RPMI7951 (cell line): ENCODE measurements around the gene PRIM2. TPM values are rescaled to one million over a fixed set of nuclear protein-coding genes. Genes with fewer than 3 reads are reported as not detected.
"Not testable (repeated sequence)": the region's sequence is repeated elsewhere in the genome, so short reads cannot be mapped to it uniquely, and the experiment has no call there.

ENCODE experiments used
- DNase-seq: peaks from one replicate; pipeline ENCODE4 v3.0.0-alpha.2; 2012; ENCODE audit warnings: low read depth
- total RNA-seq: library from RNA; depleted of rRNA; stranded (reverse); fragments of >200 nt; shearing (Covaris generic); gene quantifications from 2 replicates; pipeline ENCODE4 v1.2.3, GENCODE V29; 2014

The PRIM2 gene
- total RNA-seq, 1 experiment from 2014 or later = 60.8 TPM

DNA sequence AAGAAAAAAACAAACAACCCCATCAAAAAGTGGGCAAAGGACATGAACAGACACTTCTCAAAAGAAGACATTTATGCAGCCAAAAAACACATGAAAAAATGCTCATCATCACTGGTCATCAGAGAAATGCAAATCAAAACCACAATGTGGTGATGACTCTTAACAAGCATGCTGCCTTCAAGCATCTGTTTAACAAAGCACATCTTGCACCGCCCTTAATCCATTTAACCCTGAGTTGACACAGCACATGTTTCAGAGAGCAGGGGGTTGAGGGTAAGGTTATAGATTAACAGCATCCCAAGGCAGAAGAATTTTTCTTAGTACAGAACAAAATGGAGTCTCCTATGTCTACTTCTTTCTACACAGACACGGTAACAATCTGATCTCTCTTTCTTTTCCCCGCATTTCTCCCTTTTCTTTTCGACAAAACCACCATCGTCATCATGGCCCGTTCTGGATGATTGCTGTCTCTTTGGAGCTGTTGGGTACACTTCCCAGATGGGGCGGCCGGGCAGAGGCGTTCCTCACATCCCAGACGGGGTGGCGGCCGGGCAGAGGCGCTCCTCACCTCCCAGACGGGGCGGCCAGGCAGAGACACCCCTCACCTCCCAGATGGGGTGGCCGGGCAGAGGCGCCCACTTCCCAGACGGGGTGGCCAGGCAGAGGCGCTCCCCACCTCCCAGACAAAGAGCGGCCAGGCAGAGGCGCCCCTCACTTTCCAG lies 7.2 kb upstream of the PRIM2 start:
- peak; percentile 77 for DNase-seq

DNA sequence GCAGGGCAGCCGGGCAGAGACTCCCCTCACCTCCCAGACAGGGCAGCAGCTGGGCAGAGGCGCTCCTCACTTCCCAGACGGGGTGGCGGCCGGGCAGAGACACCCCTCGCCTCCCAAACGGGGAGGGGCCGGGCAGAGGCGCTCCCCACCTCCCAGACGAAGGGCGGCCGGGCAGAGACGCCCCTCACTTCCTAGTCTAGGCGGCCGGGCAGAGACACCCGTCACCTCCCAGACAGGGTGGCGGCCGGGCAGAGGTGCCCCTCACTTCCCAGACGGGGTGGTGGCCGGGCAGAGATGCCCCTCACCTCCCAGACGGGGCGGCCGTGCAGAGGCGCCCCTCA lies 6.6 kb upstream of the PRIM2 start:
- DNase-seq = no peak

DNA sequence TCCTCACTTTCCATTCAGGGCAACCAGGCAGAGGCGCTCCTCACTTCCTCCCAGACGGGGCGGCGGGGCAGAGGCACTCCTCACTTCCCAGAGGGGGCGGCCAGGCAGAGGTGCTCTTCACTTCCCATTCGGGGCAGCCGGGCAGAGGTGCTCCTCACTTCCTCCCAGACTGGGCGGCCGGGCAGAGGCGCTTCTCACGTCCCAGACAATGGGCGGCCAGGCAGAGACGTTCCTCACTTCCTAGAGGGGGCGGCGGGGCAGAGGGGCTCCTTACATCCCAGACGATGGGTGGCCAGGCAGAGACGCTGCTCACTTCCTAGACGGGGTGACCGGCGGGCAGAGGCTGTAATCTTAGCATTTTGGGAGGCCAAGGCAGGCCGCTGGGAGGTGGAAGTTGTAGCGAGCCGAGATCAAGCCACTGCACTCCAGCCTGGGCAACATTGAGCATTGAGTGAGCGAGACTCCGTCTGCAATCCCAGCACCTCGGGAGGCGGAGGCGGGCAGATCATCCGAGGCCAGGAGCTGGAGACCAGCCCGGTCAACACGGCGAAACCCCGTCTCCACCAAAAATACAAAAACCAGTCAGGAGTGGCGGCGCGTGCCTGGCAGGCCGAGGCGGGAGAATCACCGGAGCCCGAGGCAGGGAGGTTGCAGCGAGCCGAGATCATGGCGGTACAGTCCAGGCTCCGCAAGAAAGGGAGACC lies 6.0 kb upstream of the PRIM2 start:
- DNase-seq = not testable (repeated sequence)

DNA sequence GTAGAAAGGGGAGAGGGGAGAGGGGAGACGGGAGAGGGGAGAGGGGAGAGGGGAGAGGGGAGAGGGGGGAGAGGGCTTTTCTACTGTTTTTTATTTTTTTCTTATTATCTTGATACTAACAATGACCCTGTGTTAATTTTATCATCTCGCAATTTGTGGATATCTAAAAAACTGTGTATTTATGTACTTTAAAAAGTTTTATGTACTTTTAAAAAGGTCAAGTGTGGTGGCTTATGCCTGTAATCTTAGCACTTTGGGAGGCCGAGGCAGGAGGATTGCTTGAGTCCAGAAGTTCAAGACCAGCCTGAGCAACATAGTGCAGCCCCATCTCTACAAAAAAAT lies 5.5 kb upstream of the PRIM2 start:
- no peak for DNase-seq

DNA sequence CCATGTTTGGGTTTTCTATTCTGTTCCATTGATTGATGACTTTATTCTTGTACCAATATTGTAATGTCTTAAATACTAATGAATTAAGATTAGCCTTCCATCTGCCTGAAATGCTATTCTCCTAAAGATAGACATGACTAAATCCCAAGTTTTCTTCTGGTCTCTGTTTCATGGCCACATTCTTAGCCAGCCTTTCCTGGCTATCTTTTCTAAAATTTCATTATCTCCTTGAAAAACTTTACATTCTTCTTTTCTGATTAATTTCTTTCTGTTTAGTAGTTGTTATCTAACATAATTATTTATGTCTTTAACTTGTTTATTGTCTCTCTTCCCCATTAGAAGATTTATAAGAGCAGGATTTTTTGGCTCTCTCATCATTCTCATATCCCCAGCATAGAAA lies 4.4 kb upstream of the PRIM2 start:
- DNase-seq = no peak

DNA sequence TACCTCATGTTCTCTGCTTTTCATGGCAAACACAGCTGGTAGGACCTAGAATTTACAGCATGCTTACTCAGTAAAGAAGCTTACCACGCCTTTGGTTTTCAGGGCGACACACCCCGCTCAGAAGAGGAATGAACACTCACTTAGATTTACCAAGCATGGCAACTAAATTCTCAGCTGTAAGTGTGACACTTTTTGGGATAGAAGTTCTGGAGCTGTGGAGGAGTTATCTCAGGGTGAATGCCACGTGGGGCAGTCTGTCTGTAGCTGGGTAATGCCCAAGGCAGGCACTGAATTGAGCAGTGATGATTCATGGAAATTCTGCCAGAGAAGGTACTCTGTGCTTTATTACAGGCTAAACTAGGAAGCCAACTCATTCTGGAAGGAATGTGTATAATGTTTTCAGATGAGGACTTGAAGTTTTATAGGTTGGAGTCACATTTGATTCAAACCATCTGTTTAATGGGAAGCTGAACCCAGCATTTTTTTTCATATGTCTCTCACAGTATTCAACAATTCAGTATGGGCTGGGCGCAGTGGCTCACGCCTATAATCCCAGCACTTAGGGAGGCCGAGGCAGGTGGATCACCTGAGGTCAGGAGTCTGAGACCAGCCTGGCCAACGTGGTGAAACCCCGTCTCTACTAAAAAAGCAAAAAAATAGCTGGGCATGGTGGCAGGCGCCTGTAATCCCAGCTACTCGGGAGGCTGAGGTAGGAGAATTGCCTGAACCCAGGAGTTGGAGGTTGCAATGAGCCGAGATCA lies 3.5 kb upstream of the PRIM2 start:
- DNase-seq = peak; percentile 99

DNA sequence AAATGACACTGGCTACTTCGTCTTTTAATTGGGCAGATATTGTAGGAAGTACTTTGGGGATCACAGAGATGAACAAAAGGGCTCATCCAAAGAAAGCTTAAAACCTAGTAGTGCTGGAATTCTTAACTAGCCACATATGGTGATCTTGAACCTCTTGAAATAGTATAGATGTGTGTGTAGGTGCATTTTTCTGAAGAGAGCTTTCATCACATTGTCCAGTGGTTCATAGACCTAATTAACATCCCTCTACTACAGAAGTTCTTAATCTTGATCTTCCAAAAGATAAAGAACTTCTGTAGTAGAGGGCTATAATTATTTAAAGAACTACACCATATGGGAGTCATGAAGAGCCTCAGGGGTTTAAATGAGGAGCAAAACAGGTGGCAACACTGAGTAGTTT lies 2.3 kb upstream of the PRIM2 start:
- peak; percentile 73 for DNase-seq

DNA sequence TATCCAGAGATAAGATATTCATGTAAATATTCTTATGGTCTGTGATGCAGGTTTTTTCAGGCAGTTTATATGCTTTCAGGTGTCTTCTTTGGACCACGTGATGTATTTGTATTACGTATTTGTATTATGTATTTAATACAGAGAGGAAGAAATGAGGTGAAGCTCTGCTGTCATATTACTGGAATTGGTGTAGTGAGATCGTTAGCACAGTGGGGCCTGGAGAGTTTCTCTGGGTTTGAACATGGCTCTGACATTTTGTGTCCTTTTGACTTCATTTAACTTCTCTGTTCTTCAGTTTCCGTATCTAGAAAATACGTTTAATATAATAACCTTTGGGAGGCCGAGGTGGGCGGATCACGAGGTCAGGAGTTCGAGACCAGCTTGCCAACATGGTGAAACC lies 1.6 kb upstream of the PRIM2 start:
- DNase-seq = no peak

DNA sequence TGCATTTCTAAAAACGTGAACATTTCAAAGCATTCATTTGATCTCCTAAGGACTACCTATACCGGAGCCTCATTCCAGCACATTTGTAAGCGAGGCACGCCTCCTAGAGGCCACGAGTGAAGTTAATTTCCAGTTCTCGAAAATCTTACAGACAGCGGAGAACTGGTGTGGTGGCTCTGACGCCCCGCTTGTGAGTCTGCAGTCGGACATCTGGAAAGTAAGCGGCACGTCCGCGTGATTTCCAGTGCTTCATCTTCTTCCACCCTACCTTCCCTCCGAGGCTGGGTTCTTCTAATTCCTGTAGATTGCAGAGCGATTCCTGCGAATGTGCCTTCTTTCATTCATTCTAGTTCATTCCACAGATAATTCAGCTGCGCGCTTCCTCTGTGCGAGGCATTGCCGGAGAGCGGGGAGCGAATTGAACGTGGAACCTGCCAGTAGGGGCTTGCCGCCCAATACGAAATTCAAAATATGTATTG lies 810 bp upstream of the PRIM2 start:
- DNase-seq = peak; percentile 91

DNA sequence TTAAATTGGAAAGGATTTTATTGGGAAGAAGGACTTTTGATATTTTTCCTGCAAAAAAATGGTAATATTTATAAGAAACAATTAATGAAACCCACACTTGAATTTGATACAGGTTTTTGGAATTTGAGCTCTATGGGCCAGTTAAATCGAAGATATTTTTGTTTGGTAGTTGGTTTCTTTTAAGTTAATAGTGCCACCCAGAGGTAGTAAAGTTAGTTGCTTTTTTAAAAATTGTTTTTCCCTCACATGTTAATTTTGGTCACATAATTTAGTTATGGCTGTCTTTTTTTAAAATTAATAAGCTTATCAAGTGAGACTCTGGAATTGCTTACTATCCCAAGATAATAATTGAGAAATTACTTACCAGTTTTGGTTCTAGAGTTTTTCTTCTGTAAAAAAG lies 7.1 kb downstream of the PRIM2 start:
- DNase-seq = peak; percentile 21

DNA sequence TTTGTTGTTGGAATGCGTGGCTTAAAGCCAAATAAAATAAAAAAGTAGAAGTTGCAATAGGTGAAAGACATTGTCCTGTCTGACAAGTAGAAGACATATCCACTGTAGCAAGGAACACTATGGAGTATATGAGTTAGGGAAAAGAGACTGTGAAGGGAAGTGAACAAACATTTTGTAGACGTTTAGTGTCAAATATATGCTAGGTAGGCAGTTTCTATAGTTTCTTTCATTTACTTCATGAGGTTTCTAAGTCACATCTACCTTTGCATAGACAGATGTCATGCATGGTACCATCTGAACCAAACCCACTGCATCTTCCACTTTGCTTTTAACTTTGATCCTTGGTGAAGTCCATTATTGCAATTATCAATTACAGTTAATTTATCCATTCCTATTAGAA lies 9.9 kb downstream of the PRIM2 start:
- DNase-seq = no peak

DNA sequence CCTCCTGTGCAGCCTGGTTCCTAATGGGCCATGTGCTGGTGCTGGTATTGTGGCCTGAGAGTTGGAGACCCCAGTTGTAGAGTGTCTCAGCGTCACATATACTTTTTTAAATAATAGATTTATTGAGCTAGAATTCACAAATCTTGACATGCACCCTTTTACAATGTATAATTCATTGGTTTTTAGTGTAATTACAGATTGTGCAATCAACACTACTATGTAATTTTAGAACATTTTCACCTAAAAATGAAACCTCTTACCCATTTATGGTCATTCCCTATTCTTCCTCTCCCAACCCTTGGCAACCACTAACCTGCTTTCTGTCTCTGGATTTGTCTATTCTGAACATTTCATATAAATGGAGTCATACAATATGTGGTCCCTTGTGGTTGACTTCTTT lies 10.6 kb downstream of the PRIM2 start:
- no peak for DNase-seq

DNA sequence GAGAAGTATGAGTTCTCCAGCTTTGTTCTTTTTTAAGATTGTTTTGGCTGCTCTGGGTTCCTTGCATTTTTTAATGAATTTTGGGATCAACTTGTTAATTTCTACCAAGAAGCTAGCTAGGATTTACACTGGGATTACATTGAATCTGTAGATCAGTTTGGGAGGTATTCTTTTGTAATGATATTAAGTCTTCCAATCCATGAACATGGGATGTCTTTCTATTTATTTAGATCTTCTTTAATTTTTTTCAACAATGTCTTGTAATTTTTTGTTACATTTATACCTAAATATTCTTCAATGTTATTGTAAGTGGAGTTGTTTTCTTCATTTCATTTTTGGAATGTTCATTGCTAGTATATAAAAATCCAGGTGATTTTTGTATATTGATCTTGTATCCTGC lies 12.5 kb downstream of the PRIM2 start:
- no peak for DNase-seq

DNA sequence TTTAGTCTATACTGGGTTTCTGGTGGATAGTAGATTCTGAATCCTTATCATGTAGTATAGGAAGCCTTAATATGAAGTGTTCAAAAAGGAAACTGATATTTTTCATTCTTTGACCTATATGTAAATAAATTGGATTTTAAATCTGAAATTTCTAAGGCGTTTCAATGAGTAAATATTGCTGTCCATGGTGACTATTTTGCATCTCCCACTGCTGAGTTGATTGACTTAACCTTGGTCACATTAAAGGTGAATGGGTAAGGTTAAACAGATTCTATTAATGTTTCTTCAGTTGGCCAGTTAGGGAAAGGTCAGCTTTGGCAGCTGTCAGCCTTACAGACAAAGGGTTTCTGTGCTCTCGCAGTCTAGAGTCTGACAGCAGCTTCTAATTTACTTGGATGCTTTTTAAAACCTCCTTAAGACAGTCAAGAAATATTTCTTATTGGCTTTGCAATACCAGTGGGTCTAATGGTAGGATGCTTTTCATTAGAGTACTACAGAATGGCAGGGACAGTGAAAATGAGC lies 24.8 kb downstream of the PRIM2 start:
- no peak for DNase-seq

DNA sequence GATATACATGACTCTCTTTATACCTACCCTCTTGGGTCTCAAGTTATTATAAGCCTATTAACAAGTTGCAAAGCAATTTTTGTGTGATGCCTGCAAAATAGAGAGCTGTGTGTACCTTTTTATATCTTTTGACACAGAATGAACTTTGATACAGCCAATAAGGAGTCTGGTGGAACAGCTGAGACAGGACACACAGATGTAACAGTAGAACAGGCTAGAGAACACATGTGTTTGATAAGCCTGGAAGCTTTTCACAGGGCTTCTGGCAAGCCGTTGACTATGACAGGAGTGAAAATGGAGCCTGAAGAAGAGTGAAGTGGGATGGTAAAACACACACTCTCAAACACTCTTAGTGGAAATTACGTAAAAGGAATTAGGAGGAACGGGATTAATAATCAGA lies 25.9 kb downstream of the PRIM2 start:
- not testable (repeated sequence) for DNase-seq

DNA sequence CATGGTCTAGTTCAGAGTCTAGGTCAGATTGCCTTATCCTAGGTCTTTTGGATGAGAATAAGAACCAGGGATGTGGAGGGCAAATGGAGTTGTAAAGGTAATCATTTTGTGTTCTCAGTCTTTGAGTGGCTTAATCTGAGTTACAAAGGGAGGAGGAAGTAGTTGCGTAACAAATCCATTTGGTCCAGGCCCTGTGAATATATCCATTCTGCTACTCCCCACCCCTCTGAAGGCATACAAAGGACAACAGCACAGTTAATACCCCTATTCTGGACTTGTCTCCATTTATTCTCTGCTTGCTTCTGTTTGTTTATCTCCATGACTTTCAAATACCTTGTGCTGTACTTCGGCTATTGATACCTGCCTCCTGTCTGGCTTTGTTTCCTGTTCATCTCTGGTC lies 29.3 kb downstream of the PRIM2 start:
- DNase-seq = not testable (repeated sequence)

DNA sequence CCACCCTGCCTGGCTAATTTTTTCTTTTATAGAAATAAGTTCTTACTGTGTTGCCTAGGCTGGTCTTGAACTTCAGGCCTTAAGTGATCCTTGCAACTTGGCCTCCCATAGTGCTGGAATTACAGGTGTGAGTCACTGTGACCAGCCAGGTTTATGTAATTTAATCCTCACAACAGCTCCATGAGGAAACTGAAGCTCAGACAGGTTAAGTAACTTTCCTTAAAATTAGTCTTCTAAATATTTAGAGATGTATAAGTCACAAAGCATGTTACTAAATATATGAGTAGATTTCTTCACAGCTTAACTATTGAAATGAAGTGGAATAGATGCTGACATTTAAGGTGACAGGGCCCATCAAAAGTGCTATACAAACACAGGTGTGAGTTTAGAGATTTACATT lies 30.2 kb downstream of the PRIM2 start:
- not testable (repeated sequence) for DNase-seq

DNA sequence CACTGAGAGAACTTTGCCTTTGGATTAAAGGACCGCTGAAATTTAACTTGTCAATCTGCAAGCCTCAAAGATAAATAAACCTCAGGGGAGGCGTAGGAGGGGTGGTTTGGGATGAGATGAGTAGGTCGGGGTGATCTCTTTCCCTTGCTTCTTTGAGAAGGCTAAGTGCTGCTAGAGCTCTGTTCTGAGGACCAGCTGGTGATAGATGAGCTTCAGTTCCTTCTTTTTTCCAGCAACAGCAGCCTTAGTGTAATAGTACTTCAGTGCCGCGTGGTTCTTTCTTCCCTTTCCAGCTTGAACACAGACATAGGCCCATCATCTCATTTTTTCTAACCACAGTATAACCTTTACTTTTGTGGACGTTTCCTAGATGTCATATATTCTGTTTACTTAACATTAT lies 33.0 kb downstream of the PRIM2 start:
- not testable (repeated sequence) for DNase-seq

DNA sequence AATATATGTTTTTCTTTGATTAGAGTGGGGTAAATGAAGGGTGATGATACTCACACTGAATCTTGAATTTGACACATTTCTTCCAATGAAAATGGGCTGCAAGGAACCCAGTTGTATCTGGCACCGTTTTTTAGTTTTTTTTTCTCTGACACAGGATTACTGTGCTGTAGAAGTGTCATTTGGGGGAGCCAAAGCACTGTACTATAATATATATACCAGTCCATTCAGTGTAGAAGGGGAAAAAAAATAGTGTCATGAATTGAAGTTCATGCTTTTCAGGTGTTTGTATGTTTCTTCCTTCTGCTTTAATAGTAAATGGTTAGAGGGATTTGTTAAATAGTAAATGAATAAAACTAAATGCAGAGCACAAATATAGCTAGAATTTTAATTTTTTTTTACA lies 35.2 kb downstream of the PRIM2 start:
- DNase-seq = not testable (repeated sequence)

DNA sequence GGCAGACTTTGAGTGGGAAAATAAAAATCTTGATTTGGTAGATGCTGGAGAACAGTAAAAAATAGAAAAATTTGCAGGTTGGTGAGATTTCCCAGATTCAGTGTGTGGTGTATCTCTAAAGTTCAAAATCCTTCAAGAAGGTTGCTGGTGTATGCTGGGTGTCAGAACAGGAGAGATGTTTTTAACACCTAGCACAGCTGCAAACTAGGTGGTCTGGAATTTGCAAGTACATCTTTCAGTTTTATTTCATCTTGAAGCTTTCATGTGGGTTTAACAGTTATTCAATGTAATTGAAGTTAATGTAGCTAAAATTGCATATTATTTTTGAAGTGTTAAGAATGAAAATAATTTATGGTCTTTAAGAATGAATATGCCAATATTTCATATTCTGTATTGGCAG lies 40.9 kb downstream of the PRIM2 start:
- not testable (repeated sequence) for DNase-seq

DNA sequence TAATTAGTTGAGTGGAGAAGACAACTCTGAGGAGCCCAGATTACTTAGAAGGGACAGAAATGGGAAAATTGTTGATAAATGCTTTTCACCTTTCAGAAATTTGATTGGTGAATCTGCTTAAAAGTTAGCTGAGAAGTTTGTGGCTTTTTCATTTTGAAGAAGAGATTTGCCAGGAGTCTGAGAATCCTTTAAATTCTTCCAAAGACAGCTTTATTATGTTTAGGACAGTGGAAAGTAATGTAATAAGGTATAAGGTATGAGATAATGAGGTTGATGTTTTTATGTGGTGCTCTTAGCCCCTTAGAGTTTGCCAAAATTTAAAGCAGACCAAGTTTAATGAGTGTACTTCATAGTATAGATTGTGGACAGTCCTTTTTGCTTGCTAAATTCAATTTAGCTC lies 42.3 kb downstream of the PRIM2 start:
- DNase-seq = not testable (repeated sequence)

DNA sequence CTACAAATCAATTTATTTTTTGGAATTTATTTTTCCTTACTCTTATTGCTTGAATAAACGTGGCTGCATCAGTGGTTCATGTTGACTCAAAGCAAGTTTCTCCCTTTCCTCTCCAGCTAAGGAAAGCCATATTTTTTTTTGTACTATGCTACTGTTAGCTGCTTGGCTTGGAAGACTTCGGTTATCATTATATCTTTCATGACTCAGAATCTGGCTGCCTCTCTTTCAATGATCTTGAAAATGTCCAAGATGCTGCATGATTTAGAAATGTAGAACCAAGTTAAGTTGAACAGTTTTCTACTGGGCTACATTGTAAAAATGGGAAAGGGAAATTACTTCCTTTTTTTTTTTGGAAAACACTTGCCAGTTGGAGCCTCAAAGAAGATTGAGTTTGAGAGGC lies 44.9 kb downstream of the PRIM2 start:
- DNase-seq = peak; percentile 5
